Left colon (tissue), 2 donors: ENCODE results near the gene CIBAR2. TPM values are rescaled to one million over a fixed set of nuclear protein-coding genes. Genes with fewer than 3 reads are reported as not detected.
"Not testable (repeated sequence)": the region's sequence is repeated elsewhere in the genome, so short reads cannot be mapped to it uniquely, and the experiment has no call there.

ENCODE experiments used
- ATAC-seq: fragments of 200-7000 bp; cut with Tn5 transposase; one replicate; pipeline ENCODE4 v1.9.1; 2020; ENCODE audit warnings: mild to moderate bottlenecking, moderate library complexity
- DNase-seq, 2 donors: peaks; one replicate each; pipeline ENCODE4 v3.0.0-alpha.2; 2020
- intact Hi-C, 2 donors: fragments of 100-400 bp; cut with DNase I in 1 of 2; cut with micrococcal nuclease in 1 of 2; formaldehyde crosslinking; loops; one replicate each; pipeline versions ENCODE4 v1.11.2 to v1.14.0; 2022; cut with DNase I, micrococcal nuclease
- total RNA-seq, 2 donors: library from RNA; stranded (reverse); fragmentation: NEBNext Ultra II Directional; extraction: Animal tissue kit (Norgen Biotek cat#: 25700); gene quantifications; one replicate each; pipeline ENCODE4 v1.2.1, GENCODE V29; 2021
- donor health status: DM: no; HTN: no; CAD: no.
- donor health status: DM: yes; HTN: yes; CAD: no.

Gene CIBAR2
- total RNA-seq, 2 donors from 2014 or later = not detected

DNA sequence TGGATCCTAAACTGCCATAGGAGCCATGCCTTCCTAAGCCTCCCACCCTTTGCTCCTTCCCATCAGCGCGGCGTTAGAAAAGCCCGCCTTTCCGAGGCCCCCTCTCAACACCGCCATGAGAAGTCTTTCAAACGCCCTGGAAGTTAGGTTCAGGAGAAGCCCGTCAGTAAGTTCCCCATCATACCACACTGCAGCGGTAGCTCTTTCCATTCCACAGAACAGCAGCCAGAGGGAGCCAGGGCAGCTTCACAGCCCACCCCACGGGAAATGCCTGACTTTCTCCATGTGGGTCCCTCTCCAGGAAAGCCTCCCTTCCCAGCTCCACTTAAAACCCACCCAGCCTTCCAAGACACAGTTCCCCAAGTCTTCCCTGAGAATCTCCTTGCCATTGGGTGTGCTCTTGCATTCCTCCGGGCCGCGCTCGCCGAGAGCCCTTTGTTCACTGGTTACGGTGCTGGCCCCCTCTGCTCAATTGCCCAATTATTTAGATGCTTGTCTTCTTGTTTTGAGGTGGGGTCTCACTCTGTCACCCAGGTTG is 56.0 kb downstream of the CIBAR2 start:
- intact Hi-C loops = no loop called here
- DNase-seq (no peak), ATAC-seq (no peak)

DNA sequence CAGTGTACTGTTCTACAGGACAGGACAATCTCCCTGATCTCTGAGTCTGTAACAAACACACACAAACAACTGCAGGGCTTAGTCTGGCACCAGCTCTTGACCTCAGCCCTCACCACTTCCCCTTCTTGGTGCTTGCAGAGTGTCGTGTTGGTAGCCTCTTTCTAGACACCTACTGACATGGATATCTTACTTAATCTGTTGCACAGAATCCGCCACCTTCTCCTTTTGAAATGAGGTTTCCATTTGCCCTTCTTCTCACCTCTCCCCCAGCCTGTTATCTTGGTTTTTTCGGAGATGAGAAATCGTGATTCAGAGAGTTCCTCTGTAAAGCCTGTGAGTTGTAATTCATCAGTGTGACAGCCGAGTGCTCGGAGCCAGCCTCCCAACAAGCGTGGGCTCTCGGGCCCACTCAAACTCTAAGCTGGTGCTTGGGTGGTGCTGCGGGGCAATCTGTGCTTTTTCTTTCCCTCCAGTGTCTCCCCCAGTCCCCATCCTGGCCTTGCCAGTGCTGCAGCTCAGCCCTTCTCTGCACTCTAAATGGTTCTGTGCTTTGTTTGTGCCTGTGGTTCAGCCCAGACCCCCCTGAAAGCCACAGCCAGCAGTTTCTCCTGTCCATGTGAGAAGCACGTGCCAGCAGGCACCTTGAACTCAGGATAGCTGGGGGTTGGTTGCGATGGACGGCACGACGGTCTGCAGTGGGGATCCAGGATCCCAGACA is 56.6 kb downstream of the CIBAR2 start:
- ATAC-seq (peak; percentile 59), DNase-seq (peak; percentile 46 to 69)
- intact Hi-C loops = no loop called here

DNA sequence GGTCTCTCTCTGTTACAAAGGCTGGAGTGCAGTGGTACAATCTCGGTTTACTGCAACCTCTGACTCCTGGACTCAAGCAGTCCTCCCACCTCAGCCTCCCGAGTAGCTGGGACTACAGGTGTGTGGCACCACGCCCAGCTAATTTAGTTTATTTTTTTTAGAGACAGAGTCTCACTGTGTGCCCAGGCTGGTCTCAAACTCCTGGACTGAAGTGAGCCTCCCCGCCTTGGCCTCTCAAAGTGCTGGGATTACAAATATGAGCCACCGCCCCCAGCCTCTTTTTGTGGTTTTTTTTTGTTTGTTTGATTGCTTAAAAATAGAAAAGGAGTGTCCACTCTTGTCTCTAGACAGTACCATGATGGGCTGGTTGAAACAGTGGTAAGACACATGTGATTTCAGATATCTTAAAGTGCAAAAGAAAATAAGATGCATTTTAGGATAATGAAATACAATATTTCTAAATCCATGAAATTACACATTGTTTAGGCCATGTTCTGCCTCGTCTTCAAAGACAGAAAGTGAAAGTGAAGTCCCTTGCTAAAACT is 57.3 kb downstream of the CIBAR2 start:
- intact Hi-C loops = no loop called here
- DNase-seq (no peak), ATAC-seq (no peak)

DNA sequence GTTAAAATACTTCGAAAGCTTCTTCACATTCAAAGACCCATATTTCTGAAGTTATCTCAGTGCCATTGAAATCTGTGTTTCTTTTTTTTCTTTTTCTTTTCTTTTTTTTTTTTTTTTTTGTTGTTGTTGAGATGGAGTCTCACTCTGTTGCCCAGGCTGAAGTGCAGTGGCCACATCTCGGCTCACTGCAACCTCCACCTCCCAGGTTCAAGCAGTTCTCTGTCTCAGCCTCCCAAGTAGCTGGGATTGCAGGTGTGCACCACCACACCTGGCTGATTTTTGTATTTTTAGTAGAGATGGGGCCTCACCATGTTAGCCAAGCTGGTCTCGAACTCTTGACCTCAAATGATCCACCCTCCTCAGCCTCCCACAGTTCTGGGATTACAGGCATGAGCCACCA is 58.0 kb downstream of the CIBAR2 start:
- ATAC-seq, intact Hi-C loops, DNase-seq: not testable (repeated sequence)

DNA sequence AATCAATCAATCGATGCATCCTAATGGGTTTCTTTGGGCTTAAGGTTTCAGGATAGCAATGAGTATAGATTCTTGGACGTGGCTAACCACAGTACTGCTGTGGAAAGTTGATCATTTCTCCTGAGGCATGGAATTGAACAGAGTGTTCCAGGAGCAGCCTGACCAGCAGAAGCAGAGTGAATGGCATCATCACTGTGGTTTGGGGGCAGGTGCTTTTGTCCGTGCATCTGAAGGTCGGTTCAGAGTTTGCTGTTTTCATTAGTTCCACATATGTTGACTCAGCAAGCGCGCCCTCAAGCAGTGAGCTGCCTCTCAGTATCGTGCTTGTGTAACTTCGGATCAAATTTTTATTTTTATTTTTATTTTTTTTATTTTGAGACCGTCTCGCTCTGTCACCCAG is 59.7 kb downstream of the CIBAR2 start:
- DNase-seq (no peak), ATAC-seq (no peak)
- intact Hi-C loops = no loop called here

DNA sequence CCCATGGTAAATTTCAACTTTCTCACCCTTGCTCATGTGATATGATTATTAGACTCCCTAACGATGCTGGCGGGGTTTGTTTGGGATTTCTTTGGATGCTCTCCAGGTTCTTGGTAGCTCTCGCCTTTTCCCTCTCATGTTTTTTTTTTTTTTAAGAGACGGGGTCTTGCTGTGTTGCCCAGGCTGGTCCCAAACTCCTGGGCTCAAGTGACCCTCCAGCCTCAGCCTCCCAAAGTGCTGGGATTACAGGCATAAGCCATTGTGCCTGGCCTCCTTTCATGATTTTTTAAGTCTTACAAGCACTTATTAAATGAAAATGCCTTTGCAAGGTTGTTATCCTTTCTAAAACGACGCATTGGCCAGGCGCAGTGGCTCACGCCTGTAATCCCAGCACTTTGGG is 60.6 kb downstream of the CIBAR2 start:
- DNase-seq (no peak), ATAC-seq (no peak)
- intact Hi-C loops = no loop called here

DNA sequence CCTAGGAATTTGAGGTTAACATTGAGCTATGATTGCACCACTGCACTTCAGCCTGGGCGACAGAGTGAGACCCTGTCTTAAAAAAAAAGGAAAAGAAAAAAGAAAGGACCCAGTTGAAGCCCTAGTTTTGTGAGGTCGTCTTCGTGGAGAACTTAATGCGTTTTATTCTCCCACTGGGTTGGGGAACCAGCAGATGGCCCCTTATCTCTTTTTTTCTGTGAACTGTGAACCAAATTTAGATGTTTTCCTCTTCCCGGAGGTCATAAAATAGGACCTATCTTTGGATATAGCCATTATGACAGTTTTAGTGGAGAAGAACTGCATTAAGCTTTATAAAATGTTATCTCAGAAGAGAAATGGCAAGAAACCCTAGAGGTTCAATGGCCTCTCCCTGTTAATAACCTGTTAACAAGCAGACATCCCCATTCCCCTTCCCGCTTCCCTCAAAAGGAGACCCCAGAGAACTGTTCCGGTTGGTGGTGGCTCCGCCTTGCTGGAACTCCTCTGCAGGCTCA is 61.1 kb downstream of the CIBAR2 start:
- intact Hi-C loops = no loop called here
- no peak for ATAC-seq
- DNase-seq = no peak

DNA sequence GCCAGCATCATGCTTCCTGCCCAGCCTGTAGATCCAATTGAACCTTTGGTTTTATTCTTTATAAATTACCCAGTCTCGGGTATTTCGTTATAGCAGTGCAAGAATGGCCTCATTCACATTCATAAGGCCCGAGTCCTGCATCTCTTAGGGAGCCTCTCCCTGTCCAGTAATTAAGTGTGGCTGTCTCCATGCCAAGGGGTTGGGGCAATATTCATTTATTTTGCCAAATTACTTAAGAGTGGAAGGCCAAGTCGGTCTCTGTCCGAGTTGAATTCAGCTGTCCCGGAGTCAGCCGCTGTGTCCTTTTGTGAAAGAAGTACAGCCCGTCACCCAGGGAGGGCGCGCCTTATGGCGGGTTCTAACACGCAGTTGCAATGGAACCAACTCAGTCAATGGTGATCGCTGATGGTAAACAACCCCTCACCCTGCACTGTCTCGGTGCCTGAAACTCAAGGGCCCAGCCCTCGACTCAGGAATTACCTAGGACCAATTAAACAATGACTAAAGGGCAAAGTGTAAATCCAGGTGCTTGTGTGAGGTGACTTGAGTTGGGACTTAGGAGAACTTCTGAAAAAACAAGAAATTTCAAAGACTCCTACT is 62.5 kb downstream of the CIBAR2 start:
- intact Hi-C loops = no loop called here
- DNase-seq (peak in 1 of 2 donors; percentile 39), ATAC-seq (peak; percentile 35)

DNA sequence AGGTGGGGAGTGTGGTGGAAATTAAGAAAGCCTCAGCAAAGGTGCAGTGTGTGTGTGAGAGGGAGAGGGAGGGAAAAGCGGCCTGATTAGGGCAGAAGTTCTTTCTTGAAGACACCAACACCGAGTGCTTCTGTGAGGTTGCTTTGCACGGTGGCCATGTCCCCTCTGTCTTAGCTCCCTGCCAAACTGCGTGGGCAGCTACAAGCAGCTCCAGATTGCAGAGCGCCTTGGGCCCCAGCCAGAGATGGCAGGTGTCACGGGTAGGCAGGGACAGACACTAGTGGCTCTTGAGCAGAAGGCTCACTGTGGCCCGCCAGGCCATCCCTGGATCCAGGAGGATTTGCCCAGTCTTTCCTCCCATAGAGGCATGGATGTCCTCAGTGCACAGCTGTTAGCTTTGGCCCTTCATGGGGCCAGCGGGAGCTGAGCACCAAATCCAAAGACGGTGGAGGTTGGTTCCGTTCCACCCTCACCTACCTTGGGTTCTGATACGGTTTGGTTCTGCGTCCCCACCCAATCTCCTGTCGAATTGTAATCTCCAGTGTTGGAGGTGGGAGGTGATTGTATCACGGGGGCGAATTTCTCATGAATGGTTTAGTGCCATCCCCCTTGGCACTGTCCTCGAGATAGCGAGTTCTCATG is 63.2 kb downstream of the CIBAR2 start:
- DNase-seq (peak in 1 of 2 donors; percentile 35), ATAC-seq (no peak)
- intact Hi-C loops = no loop called here

Other genes starting within 250 kb of the CIBAR2 start
- 10 to 100 TPM; 73.9 to 76.9 TPM for gene ZDHHC7, start 100.9 kb downstream of the CIBAR2 start, total RNA-seq
- gene KIAA0513, start 84.7 kb downstream of the CIBAR2 start, total RNA-seq = 10 to 100 TPM; 28.9 to 40.3 TPM